GM23338 (cell line): ENCODE measurements around the gene LMO7. TPM values are rescaled to one million over a fixed set of nuclear protein-coding genes. Genes with fewer than 3 reads are reported as not detected.

Experiments used
- ATAC-seq: fragments of 200-7000 bp; cut with Tn5 transposase; 3 replicates; pipeline ENCODE4 v1.9.1; 2020
- DNase-seq: peaks from one replicate; pipeline ENCODE4 v3.0.0-alpha.2; 2015; ENCODE audit warnings: low spot score
- H2AFZ ChIP-seq: fragments of 200-600 bp; sonication (generic); 2 replicates; pipeline ENCODE4 v1.8.0; 2016; ENCODE audit warnings: antibody characterized with exemption, mild to moderate bottlenecking, moderate library complexity
- H3F3A ChIP-seq: fragments of 200-600 bp; sonication (generic); replicated peaks from 2 replicates; pipeline ENCODE4 v1.8.0; 2017; ENCODE audit warnings: antibody characterized with exemption, mixed run types, low read depth
- H3K27ac ChIP-seq: fragments of 200-600 bp; sonication (generic); 2 replicates; pipeline ENCODE4 v1.6.1; 2016; ENCODE audit warnings: low read depth
- H3K27me3 ChIP-seq: fragments of 200-600 bp; sonication (generic); 2 replicates; pipeline ENCODE4 v1.8.0; 2016; ENCODE audit warnings: mild to moderate bottlenecking, mixed run types, moderate library complexity; ENCODE audit not compliant: insufficient read depth
- H3K36me3 ChIP-seq: fragments of 200-600 bp; sonication (generic); 2 replicates; pipeline ENCODE4 v1.8.0; 2016; ENCODE audit warnings: mild to moderate bottlenecking; ENCODE audit not compliant: insufficient read depth
- H3K4me1 ChIP-seq: fragments of 200-600 bp; sonication (generic); 2 replicates; pipeline ENCODE4 v1.8.0; 2016; ENCODE audit warnings: mild to moderate bottlenecking, moderate library complexity; ENCODE audit not compliant: insufficient read depth
- H3K4me2 ChIP-seq: fragments of 200-600 bp; sonication (generic); 2 replicates; pipeline ENCODE4 v1.7.1; 2017; ENCODE audit warnings: mixed run types
- H3K4me3 ChIP-seq: fragments of 200-600 bp; sonication (generic); 2 replicates; pipeline ENCODE4 v1.6.1; 2016; ENCODE audit warnings: mixed run types
- H3K79me2 ChIP-seq: fragments of 200-600 bp; sonication (generic); replicated peaks from 2 replicates; pipeline ENCODE4 v1.8.0; 2017; ENCODE audit warnings: mild to moderate bottlenecking; ENCODE audit not compliant: insufficient read depth
- H3K9me2 ChIP-seq: fragments of 200-600 bp; sonication (generic); 2 replicates; pipeline ENCODE4 v1.8.0; 2017; ENCODE audit not compliant: insufficient read depth
- H4K20me1 ChIP-seq: fragments of 200-600 bp; sonication (generic); replicated peaks from 2 replicates; pipeline ENCODE4 v1.8.0; 2017; ENCODE audit warnings: mild to moderate bottlenecking; ENCODE audit not compliant: insufficient read depth
- H3K27ac Mint-ChIP-seq: 2 replicates; pipeline ENCODE4 v1.8.0; 2020; ENCODE audit warnings: inconsistent platforms, mild to moderate bottlenecking, moderate library complexity, mixed read lengths
- H3K27me3 Mint-ChIP-seq: 3 replicates; pipeline ENCODE4 v1.8.0; 2022; ENCODE audit warnings: low read depth, mild to moderate bottlenecking, moderate library complexity, mixed read lengths, inconsistent platforms; ENCODE audit not compliant: insufficient read depth, poor library complexity
- H3K36me3 Mint-ChIP-seq: 3 replicates; pipeline ENCODE4 v1.8.0; 2021; ENCODE audit warnings: low read depth, mild to moderate bottlenecking, inconsistent platforms, moderate library complexity, mixed read lengths
- H3K4me1 Mint-ChIP-seq: 3 replicates; pipeline ENCODE4 v1.8.0; 2020; ENCODE audit warnings: mild to moderate bottlenecking, inconsistent platforms, mixed read lengths
- H3K4me3 Mint-ChIP-seq: 3 replicates; pipeline ENCODE4 v1.8.0; 2021; ENCODE audit warnings: moderate library complexity, mild to moderate bottlenecking, inconsistent platforms, mixed read lengths
- H3K9me3 Mint-ChIP-seq: 3 replicates; pipeline ENCODE4 v1.8.0; 2020; ENCODE audit warnings: moderate library complexity, mild to moderate bottlenecking, inconsistent platforms, mixed read lengths
- EZH2 ChIP-seq: fragments of 200-600 bp; sonication (generic); IDR thresholded peaks from one replicate; pipeline ENCODE4 v1.8.0; 2017; ENCODE audit warnings: antibody characterized with exemption, mild to moderate bottlenecking, low read depth; ENCODE audit not compliant: unreplicated experiment
- EZH2phosphoT487 ChIP-seq: fragments of 200-600 bp; sonication (generic); IDR thresholded peaks from one replicate; pipeline ENCODE4 v1.8.1; 2018; ENCODE audit warnings: antibody characterized with exemption; ENCODE audit not compliant: unreplicated experiment
- JUNB ChIP-seq: IDR thresholded peaks from one replicate; pipeline ENCODE4 v1.6.1; 2016; ENCODE audit warnings: antibody characterized with exemption; ENCODE audit not compliant: unreplicated experiment
- NANOG ChIP-seq: IDR thresholded peaks from 2 replicates; pipeline ENCODE4 v1.6.1; 2016; ENCODE audit warnings: antibody characterized with exemption, borderline replicate concordance
- STAT1 ChIP-seq: IDR thresholded peaks from one replicate; pipeline ENCODE4 v1.6.1; 2016; ENCODE audit warnings: antibody characterized with exemption; ENCODE audit not compliant: unreplicated experiment
- ZNF114 ChIP-seq: fragments of 250-450 bp; sonication (Bioruptor Pico); IDR thresholded peaks from 2 replicates; pipeline ENCODE4 v1.5.0; 2020; ENCODE audit warnings: mild to moderate bottlenecking, moderate library complexity
- ZNF331 ChIP-seq: fragments of 250-450 bp; sonication (Bioruptor Pico); IDR thresholded peaks from 2 replicates; pipeline ENCODE4 v1.5.0; 2020; ENCODE audit warnings: low read depth, mild to moderate bottlenecking, moderate library complexity
- polyA plus RNA-seq: library from polyadenylated mRNA; unstranded; fragments of >200 nt; fragmentation: Nextera tagmentation; extraction: Ambion mirVana; gene quantifications from 2 replicates; pipeline ENCODE4 v1.2.1, GENCODE V29; 2016
- total RNA-seq: library from RNA; depleted of rRNA; stranded (reverse); fragments of >200 nt; shearing (Covaris generic); gene quantifications from 2 replicates; pipeline ENCODE4 v1.2.3, GENCODE V29; 2014
- TF ChIP-seq, protein P1 (sequence below), 2 experiments: fragments of 200-600 bp in 1 of 2; sonication (generic) in 1 of 2; conservative IDR thresholded peaks; 2 replicates each; pipeline versions ENCODE4 v1.5.1 to v1.6.1; 2016 to 2017; ENCODE audit warnings: antibody characterized with exemption in 2 of 2, low read depth in 2 of 2, mild to moderate bottlenecking in 2 of 2, moderate library complexity in 1 of 2
- TF ChIP-seq, protein P2 (sequence below): fragments of 250-450 bp; sonication (Bioruptor Pico); IDR thresholded peaks from 2 replicates; pipeline ENCODE4 v1.5.0; 2020; ENCODE audit warnings: mild to moderate bottlenecking, moderate library complexity

LMO7 gene
- total and polyA plus RNA-seq, 2 experiments from 2014 or later = 22.3 to 26.9 TPM

DNA sequence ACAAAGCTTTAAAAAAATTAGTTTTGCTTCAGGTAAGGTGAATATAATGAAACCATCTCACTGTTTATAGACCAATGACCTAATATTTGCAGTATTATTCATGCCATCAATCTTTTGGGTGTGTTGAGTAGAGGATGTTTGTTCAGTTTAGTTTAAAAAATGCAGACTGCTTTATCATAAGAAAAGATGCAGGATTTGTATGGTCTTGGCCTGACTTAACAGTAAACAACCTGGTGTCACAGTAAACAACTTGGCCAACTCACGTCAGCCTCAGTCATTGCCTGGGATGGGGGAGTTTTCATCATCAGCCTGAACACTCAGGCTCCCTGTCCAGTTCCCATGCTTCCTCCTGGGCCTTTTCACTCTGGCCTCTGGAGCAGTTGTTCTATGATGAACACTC lies 55.1 kb downstream of the LMO7 start:
- Histone ChIP-seq H3F3A (no peaks in the 10 kb centered on the region), H3K9me2 (no peaks in the 10 kb centered on the region), H4K20me1 (no peaks in the 10 kb centered on the region), H2AFZ (no peak overlapping the region), H3K79me2 (no peaks in the 10 kb centered on the region), H3K4me3 (no peak overlapping the region), H3K36me3 (no peaks in the 10 kb centered on the region), H3K4me1 (no peaks in the 10 kb centered on the region), H3K27ac (no peak overlapping the region), H3K27me3 (no peaks in the 10 kb centered on the region), H3K4me2 (no peak overlapping the region)
- Mint-ChIP-seq H3K9me3 (no peaks in the 10 kb centered on the region; the same call in 2 of the 3 replicates), H3K27ac (no peak overlapping the region), H3K36me3 (no peaks in the 10 kb centered on the region), H3K4me1 (0 out of 3 replicates have a peak, but pooled peaks cover 3% of the 10 kb centered on the region), H3K4me3 (no peak overlapping the region), H3K27me3 (no peaks in the 10 kb centered on the region)
- no peak for DNase-seq
- TF ChIP-seq, protein P1, sequence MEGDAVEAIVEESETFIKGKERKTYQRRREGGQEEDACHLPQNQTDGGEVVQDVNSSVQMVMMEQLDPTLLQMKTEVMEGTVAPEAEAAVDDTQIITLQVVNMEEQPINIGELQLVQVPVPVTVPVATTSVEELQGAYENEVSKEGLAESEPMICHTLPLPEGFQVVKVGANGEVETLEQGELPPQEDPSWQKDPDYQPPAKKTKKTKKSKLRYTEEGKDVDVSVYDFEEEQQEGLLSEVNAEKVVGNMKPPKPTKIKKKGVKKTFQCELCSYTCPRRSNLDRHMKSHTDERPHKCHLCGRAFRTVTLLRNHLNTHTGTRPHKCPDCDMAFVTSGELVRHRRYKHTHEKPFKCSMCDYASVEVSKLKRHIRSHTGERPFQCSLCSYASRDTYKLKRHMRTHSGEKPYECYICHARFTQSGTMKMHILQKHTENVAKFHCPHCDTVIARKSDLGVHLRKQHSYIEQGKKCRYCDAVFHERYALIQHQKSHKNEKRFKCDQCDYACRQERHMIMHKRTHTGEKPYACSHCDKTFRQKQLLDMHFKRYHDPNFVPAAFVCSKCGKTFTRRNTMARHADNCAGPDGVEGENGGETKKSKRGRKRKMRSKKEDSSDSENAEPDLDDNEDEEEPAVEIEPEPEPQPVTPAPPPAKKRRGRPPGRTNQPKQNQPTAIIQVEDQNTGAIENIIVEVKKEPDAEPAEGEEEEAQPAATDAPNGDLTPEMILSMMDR (conservative IDR thresholded peaks at IDR 0.05; ENCODE audit: low read depth in 2 of 2) = no peak
- TF ChIP-seq STAT1 = no peak
- TF ChIP-seq ZNF114 (CRISPR knock-in tag) = no peak
- TF ChIP-seq JUNB = no peak
- TF ChIP-seq NANOG = no peak
- no peak for ATAC-seq

DNA sequence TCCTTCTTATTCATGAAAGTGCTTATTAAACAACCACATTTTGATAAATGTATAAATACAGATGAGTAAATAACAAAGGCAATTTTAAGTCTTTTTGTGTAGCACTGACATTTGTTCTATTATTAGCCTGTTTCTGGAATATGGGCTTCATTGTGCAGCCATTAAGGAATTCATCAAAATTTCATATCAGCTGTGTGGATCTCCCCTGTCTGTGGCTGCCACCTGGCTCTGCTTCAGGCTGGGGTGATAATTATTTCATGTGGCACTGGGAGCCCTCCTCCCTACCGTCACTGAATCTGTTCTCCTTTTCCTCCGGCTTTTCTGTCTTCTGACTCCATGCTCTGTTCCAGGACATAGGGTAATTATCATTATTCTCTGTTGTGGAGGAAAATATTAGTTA lies 57.1 kb downstream of the LMO7 start:
- Mint-ChIP-seq H3K9me3 (peaks cover 7% of the 10 kb centered on the region), H3K27me3 (peaks cover 2% of the 10 kb centered on the region), H3K4me3 (no peak overlapping the region), H3K4me1 (0 out of 3 replicates have a peak, but pooled peaks cover 3% of the 10 kb centered on the region), H3K27ac (no peak overlapping the region), H3K36me3 (peaks cover 9% of the 10 kb centered on the region)
- Histone ChIP-seq H3K79me2 (no peaks in the 10 kb centered on the region), H3K9me2 (no peaks in the 10 kb centered on the region), H3K4me1 (no peaks in the 10 kb centered on the region), H3K27me3 (no peaks in the 10 kb centered on the region), H3K27ac (no peak overlapping the region), H3K4me3 (no peak overlapping the region), H4K20me1 (no peaks in the 10 kb centered on the region), H3K36me3 (no peaks in the 10 kb centered on the region), H2AFZ (no peak overlapping the region), H3F3A (no peaks in the 10 kb centered on the region), H3K4me2 (no peak overlapping the region)
- DNase-seq (no peak), ATAC-seq (no peak)
- no peak for TF ChIP-seq EZH2
- no peak for TF ChIP-seq ZNF331 (CRISPR knock-in tag)
- TF ChIP-seq, protein P2, sequence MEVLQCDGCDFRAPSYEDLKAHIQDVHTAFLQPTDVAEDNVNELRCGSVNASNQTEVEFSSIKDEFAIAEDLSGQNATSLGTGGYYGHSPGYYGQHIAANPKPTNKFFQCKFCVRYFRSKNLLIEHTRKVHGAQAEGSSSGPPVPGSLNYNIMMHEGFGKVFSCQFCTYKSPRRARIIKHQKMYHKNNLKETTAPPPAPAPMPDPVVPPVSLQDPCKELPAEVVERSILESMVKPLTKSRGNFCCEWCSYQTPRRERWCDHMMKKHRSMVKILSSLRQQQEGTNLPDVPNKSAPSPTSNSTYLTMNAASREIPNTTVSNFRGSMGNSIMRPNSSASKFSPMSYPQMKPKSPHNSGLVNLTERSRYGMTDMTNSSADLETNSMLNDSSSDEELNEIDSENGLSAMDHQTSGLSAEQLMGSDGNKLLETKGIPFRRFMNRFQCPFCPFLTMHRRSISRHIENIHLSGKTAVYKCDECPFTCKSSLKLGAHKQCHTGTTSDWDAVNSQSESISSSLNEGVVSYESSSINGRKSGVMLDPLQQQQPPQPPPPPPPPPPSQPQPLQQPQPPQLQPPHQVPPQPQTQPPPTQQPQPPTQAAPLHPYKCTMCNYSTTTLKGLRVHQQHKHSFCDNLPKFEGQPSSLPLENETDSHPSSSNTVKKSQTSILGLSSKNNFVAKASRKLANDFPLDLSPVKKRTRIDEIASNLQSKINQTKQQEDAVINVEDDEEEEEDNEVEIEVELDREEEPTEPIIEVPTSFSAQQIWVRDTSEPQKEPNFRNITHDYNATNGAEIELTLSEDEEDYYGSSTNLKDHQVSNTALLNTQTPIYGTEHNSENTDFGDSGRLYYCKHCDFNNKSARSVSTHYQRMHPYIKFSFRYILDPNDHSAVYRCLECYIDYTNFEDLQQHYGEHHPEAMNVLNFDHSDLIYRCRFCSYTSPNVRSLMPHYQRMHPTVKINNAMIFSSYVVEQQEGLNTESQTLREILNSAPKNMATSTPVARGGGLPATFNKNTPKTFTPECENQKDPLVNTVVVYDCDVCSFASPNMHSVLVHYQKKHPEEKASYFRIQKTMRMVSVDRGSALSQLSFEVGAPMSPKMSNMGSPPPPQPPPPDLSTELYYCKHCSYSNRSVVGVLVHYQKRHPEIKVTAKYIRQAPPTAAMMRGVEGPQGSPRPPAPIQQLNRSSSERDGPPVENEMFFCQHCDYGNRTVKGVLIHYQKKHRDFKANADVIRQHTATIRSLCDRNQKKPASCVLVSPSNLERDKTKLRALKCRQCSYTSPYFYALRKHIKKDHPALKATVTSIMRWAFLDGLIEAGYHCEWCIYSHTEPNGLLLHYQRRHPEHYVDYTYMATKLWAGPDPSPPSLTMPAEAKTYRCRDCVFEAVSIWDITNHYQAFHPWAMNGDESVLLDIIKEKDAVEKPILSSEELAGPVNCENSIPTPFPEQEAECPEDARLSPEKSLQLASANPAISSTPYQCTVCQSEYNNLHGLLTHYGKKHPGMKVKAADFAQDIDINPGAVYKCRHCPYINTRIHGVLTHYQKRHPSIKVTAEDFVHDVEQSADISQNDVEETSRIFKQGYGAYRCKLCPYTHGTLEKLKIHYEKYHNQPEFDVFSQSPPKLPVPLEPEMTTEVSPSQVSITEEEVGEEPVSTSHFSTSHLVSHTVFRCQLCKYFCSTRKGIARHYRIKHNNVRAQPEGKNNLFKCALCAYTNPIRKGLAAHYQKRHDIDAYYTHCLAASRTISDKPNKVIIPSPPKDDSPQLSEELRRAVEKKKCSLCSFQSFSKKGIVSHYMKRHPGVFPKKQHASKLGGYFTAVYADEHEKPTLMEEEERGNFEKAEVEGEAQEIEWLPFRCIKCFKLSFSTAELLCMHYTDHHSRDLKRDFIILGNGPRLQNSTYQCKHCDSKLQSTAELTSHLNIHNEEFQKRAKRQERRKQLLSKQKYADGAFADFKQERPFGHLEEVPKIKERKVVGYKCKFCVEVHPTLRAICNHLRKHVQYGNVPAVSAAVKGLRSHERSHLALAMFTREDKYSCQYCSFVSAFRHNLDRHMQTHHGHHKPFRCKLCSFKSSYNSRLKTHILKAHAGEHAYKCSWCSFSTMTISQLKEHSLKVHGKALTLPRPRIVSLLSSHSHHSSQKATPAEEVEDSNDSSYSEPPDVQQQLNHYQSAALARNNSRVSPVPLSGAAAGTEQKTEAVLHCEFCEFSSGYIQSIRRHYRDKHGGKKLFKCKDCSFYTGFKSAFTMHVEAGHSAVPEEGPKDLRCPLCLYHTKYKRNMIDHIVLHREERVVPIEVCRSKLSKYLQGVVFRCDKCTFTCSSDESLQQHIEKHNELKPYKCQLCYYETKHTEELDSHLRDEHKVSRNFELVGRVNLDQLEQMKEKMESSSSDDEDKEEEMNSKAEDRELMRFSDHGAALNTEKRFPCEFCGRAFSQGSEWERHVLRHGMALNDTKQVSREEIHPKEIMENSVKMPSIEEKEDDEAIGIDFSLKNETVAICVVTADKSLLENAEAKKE (CRISPR knock-in tag) = no peak
- TF ChIP-seq EZH2phosphoT487 = no peak
- no peak for TF ChIP-seq NANOG
- TF ChIP-seq JUNB = no peak
- TF ChIP-seq, protein P1 (conservative IDR thresholded peaks at IDR 0.05; ENCODE audit: low read depth in 2 of 2) = no peak
